ENCODE data around the gene GTPBP3.

The GTPBP3 gene

GRCh38 chr19:17351815-17352435 lies 14.6 kb downstream of the GTPBP3 start:
- H2BK120ac ChIP-seq (ENCODE audit: insufficient read depth, low read length, poor library complexity): no peak overlapping the region

GRCh38 chr19:17352608-17353280 lies 15.4 kb downstream of the GTPBP3 start:
- no peak overlapping the region for H2BK5ac ChIP-seq (ENCODE audit: low read depth, low read length, poor library complexity)
- no peak overlapping the region for H3K23ac ChIP-seq (ENCODE audit: low read length)
- H2BK12ac ChIP-seq (ENCODE audit: low read length): no peak overlapping the region
- H2BK120ac ChIP-seq (ENCODE audit: insufficient read depth, low read length, poor library complexity): no peak overlapping the region
- H4K8ac ChIP-seq (ENCODE audit: low read depth, low read length): no peak overlapping the region
- no peak overlapping the region for H3K27ac ChIP-seq (ENCODE audit: low read depth, low read length)
- no peaks in the 10 kb centered on the region for H3K79me1 ChIP-seq (ENCODE audit: low read length)
- no peak overlapping the region for H3K4me2 ChIP-seq (ENCODE audit: low read length)
- H4K91ac ChIP-seq (ENCODE audit: low read depth, low read length): no peak overlapping the region
- H2AK5ac ChIP-seq (ENCODE audit: low read length): no peak overlapping the region
- H3K14ac ChIP-seq (ENCODE audit: low read length): no peak overlapping the region
- H3K4me1 ChIP-seq (ENCODE audit: control insufficient read depth in 1 of 2, insufficient read depth in 2 of 2, low read length in 2 of 2): peaks cover 0 to 2% of the 10 kb centered on the region in 2 experiments
- no peaks in the 10 kb centered on the region for H3K79me2 ChIP-seq (ENCODE audit: control insufficient read depth, insufficient read depth, low read length, poor library complexity)
- H3K4ac ChIP-seq (ENCODE audit: low read depth, low read length): no peak overlapping the region
- H3K18ac ChIP-seq (ENCODE audit: low read length): no peak overlapping the region
- H4K12ac ChIP-seq (ENCODE audit: low read depth, low read length): no peak overlapping the region
- H3K9me3 ChIP-seq (ENCODE audit: insufficient read depth, low read depth, low read length): peaks cover 4% of the 10 kb centered on the region
- DNase-seq: no peak
- no peak overlapping the region for H3K9ac ChIP-seq (ENCODE audit: low read length)
- H2AFZ ChIP-seq (ENCODE audit: insufficient read depth, low read length, poor library complexity): no peak overlapping the region
- WGBS (ENCODE audit: extremely low coverage, insufficient coverage, insufficient read length): no CpG with 5 or more reads among the region's 14 CpGs
- no peaks in the 10 kb centered on the region for H3K27me3 ChIP-seq (ENCODE audit: insufficient read depth, low read length)
- H3K4me3 ChIP-seq (ENCODE audit: low read depth, low read length): no peak overlapping the region
- no peaks in the 10 kb centered on the region for H3K36me3 ChIP-seq (ENCODE audit: control insufficient read depth in 1 of 2, insufficient read depth in 2 of 2, low read length in 2 of 2)

More at GRCh38 chr19:17351815-17352435, 14.6 kb downstream of the GTPBP3 start:
- Histone ChIP-seq H3K9me3 (ENCODE audit: insufficient read depth, low read depth, low read length) (peaks cover 2% of the 10 kb centered on the region), H3K36me3 (ENCODE audit: control insufficient read depth in 1 of 2, insufficient read depth in 2 of 2, low read length in 2 of 2) (no peaks in the 10 kb centered on the region), H3K14ac (ENCODE audit: low read length) (no peak overlapping the region), H3K27me3 (ENCODE audit: insufficient read depth, low read length) (no peaks in the 10 kb centered on the region), H3K4me1 (ENCODE audit: control insufficient read depth in 1 of 2, insufficient read depth in 2 of 2, low read length in 2 of 2) (peaks cover 0 to 2% of the 10 kb centered on the region in 2 experiments), H2BK5ac (ENCODE audit: low read depth, low read length, poor library complexity) (no peak overlapping the region), H3K4ac (ENCODE audit: low read depth, low read length) (no peak overlapping the region), H3K4me2 (ENCODE audit: low read length) (no peak overlapping the region), H3K27ac (ENCODE audit: low read depth, low read length) (no peak overlapping the region), H3K23ac (ENCODE audit: low read length) (no peak overlapping the region), H4K91ac (ENCODE audit: low read depth, low read length) (no peak overlapping the region), H4K12ac (ENCODE audit: low read depth, low read length) (no peak overlapping the region), H2AK5ac (ENCODE audit: low read length) (no peak overlapping the region), H3K79me2 (ENCODE audit: control insufficient read depth, insufficient read depth, low read length, poor library complexity) (no peaks in the 10 kb centered on the region), H4K8ac (ENCODE audit: low read depth, low read length) (no peak overlapping the region), H3K18ac (ENCODE audit: low read length) (no peak overlapping the region), H2AFZ (ENCODE audit: insufficient read depth, low read length, poor library complexity) (no peak overlapping the region), H3K79me1 (ENCODE audit: low read length) (no peaks in the 10 kb centered on the region), H3K4me3 (ENCODE audit: low read depth, low read length) (no peak overlapping the region), H2BK12ac (ENCODE audit: low read length) (no peak overlapping the region), H3K9ac (ENCODE audit: low read length) (no peak overlapping the region)
- no CpG with 5 or more reads among the region's 45 CpGs for WGBS (ENCODE audit: extremely low coverage, insufficient coverage, insufficient read length)
- peak in 1 of 2 donors; percentile 23 for DNase-seq

GRCh38 chr19:17353386-17353785 lies 16.0 kb downstream of the GTPBP3 start:
- Histone ChIP-seq H2BK120ac (ENCODE audit: insufficient read depth, low read length, poor library complexity) (no peak overlapping the region), H3K79me2 (ENCODE audit: control insufficient read depth, insufficient read depth, low read length, poor library complexity) (no peaks in the 10 kb centered on the region), H4K8ac (ENCODE audit: low read depth, low read length) (no peak overlapping the region), H3K27me3 (ENCODE audit: insufficient read depth, low read length) (no peaks in the 10 kb centered on the region), H2BK12ac (ENCODE audit: low read length) (no peak overlapping the region), H2AK5ac (ENCODE audit: low read length) (no peak overlapping the region), H4K12ac (ENCODE audit: low read depth, low read length) (no peak overlapping the region), H3K27ac (ENCODE audit: low read depth, low read length) (no peak overlapping the region), H3K9me3 (ENCODE audit: insufficient read depth, low read depth, low read length) (peaks cover 4% of the 10 kb centered on the region), H4K91ac (ENCODE audit: low read depth, low read length) (no peak overlapping the region), H3K18ac (ENCODE audit: low read length) (no peak overlapping the region), H3K14ac (ENCODE audit: low read length) (no peak overlapping the region), H3K4ac (ENCODE audit: low read depth, low read length) (no peak overlapping the region), H3K4me1 (ENCODE audit: control insufficient read depth in 1 of 2, insufficient read depth in 2 of 2, low read length in 2 of 2) (peaks cover 0 to 2% of the 10 kb centered on the region in 2 experiments), H3K79me1 (ENCODE audit: low read length) (no peaks in the 10 kb centered on the region), H3K36me3 (ENCODE audit: control insufficient read depth in 1 of 2, insufficient read depth in 2 of 2, low read length in 2 of 2) (no peaks in the 10 kb centered on the region), H2BK5ac (ENCODE audit: low read depth, low read length, poor library complexity) (no peak overlapping the region), H3K4me3 (ENCODE audit: low read depth, low read length) (no peak overlapping the region), H3K23ac (ENCODE audit: low read length) (no peak overlapping the region), H3K9ac (ENCODE audit: low read length) (no peak overlapping the region), H2AFZ (ENCODE audit: insufficient read depth, low read length, poor library complexity) (no peak overlapping the region), H3K4me2 (ENCODE audit: low read length) (no peak overlapping the region)
- no peak for DNase-seq
- no CpG with 5 or more reads among the region's 8 CpGs for WGBS (ENCODE audit: extremely low coverage, insufficient coverage, insufficient read length)

- Histone ChIP-seq H3K4me2 (ENCODE audit: low read length) (no peak overlapping the region), H3K9ac (ENCODE audit: low read length) (no peak overlapping the region), H2BK5ac (ENCODE audit: low read depth, low read length, poor library complexity) (no peak overlapping the region), H3K23ac (ENCODE audit: low read length) (no peak overlapping the region), H3K36me3 (ENCODE audit: control insufficient read depth in 1 of 2, insufficient read depth in 2 of 2, low read length in 2 of 2) (no peaks in the 10 kb centered on the region), H4K8ac (ENCODE audit: low read depth, low read length) (no peak overlapping the region), H4K12ac (ENCODE audit: low read depth, low read length) (no peak overlapping the region), H3K4me3 (ENCODE audit: low read depth, low read length) (no peak overlapping the region), H3K27me3 (ENCODE audit: insufficient read depth, low read length) (no peaks in the 10 kb centered on the region), H3K79me1 (ENCODE audit: low read length) (no peaks in the 10 kb centered on the region), H3K27ac (ENCODE audit: low read depth, low read length) (no peak overlapping the region), H3K14ac (ENCODE audit: low read length) (no peak overlapping the region), H3K4ac (ENCODE audit: low read depth, low read length) (no peak overlapping the region), H3K79me2 (ENCODE audit: control insufficient read depth, insufficient read depth, low read length, poor library complexity) (no peaks in the 10 kb centered on the region), H2AFZ (ENCODE audit: insufficient read depth, low read length, poor library complexity) (no peak overlapping the region), H2AK5ac (ENCODE audit: low read length) (no peak overlapping the region), H2BK120ac (ENCODE audit: insufficient read depth, low read length, poor library complexity) (no peak overlapping the region), H4K91ac (ENCODE audit: low read depth, low read length) (no peak overlapping the region), H2BK12ac (ENCODE audit: low read length) (no peak overlapping the region), H3K4me1 (ENCODE audit: control insufficient read depth in 1 of 2, insufficient read depth in 2 of 2, low read length in 2 of 2) (no peaks in the 10 kb centered on the region), H3K9me3 (ENCODE audit: insufficient read depth, low read depth, low read length) (peaks cover 3% of the 10 kb centered on the region), H3K18ac (ENCODE audit: low read length) (no peak overlapping the region)
- no peak for DNase-seq
- WGBS (ENCODE audit: extremely low coverage, insufficient coverage, insufficient read length): no CpG with 5 or more reads among the region's 7 CpGs
Observed at GRCh38 chr19:17357078-17357666, 19.8 kb downstream of the GTPBP3 start.
